ENCODE data around the gene FCMR. TPM values are rescaled to one million over a fixed set of nuclear protein-coding genes. Genes with fewer than 3 reads are reported as not detected.

Gene FCMR
- total and polyA plus RNA-seq, 2 donors (not counting 1 experiment from before 2014, with no cell fraction given) = 711 to 931 TPM

DNA sequence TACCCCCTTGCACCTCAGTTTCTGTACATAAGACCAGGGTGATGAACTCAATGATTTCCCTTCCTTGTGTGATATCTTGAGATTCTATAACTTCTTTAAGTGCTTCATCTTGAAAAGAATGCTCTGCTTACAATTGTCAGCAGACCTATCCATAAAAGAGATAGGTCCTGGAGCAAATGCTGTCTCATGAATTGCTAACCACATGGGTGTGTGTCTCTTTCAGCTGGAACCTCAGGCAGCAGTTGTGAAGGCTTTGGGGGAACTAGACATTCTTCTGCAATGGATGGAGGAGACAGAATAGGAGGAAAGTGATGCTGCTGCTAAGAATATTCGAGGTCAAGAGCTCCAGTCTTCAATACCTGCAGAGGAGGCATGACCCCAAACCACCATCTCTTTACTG lies 53.5 kb downstream of the FCMR start:
- Histone ChIP-seq H3K79me2 (ENCODE audit: control insufficient read depth, insufficient read depth, low read length) (no peaks in the 10 kb centered on the region), H3K4me3 (ENCODE audit: control extremely low read depth in 1 of 5, extremely low read depth in 1 of 5, insufficient read depth in 1 of 5, low read depth in 2 of 5, low read length in 4 of 5) (no peak overlapping the region), H3K27me3 (replicated peaks in 1 of 4; ENCODE audit: control extremely low read depth in 1 of 4, control insufficient read depth in 3 of 4, insufficient read depth in 4 of 4, low read length in 3 of 4) (no peaks in the 10 kb centered on the region), H3K4me2 (replicated peaks; ENCODE audit: low read depth, low read length, poor library complexity, severe bottlenecking) (no peak overlapping the region), H3K27ac (ENCODE audit: low read length in 2 of 2) (no peak overlapping the region), H2AFZ (ENCODE audit: insufficient read depth, low read depth, low read length, poor library complexity, severe bottlenecking) (no peak overlapping the region), H3K36me3 (replicated peaks in 1 of 2; ENCODE audit: control extremely low read depth in 1 of 2, control insufficient read depth in 1 of 2, extremely low read depth in 1 of 2, insufficient read depth in 2 of 2, low read length in 1 of 2) (no peaks in the 10 kb centered on the region), H3K9ac (ENCODE audit: low read length) (no peak overlapping the region), H4K20me1 (ENCODE audit: control insufficient read depth, insufficient read depth, low read length, poor library complexity, severe bottlenecking) (no peaks in the 10 kb centered on the region), H3K9me3 (ENCODE audit: control extremely low read depth in 1 of 3, control insufficient read depth in 2 of 3, insufficient read depth in 1 of 3, low read length in 2 of 3) (no peaks in the 10 kb centered on the region), H3K4me1 (ENCODE audit: control insufficient read depth in 2 of 2, insufficient read depth in 2 of 2, low read length in 2 of 2) (no peaks in the 10 kb centered on the region)
- DNase-seq (no peak), ATAC-seq (ENCODE audit: low read depth) (no peak)
- ChIA-PET POLR2A (no interaction called here), CTCF (interaction anchor here (1.1 to 2.8 kb wide), 5 partner anchors 11 to 67 kb away, joined by 3 to 12 read pairs (median 8); no protein-coding TSS in a partner anchor)
- no peak for TF ChIP-seq EZH2 (IDR thresholded peaks at IDR 0.05; ENCODE audit: borderline replicate concordance, insufficient read depth, low read depth, low read length, poor library complexity, severe bottlenecking)
- TF ChIP-seq, protein P1, sequence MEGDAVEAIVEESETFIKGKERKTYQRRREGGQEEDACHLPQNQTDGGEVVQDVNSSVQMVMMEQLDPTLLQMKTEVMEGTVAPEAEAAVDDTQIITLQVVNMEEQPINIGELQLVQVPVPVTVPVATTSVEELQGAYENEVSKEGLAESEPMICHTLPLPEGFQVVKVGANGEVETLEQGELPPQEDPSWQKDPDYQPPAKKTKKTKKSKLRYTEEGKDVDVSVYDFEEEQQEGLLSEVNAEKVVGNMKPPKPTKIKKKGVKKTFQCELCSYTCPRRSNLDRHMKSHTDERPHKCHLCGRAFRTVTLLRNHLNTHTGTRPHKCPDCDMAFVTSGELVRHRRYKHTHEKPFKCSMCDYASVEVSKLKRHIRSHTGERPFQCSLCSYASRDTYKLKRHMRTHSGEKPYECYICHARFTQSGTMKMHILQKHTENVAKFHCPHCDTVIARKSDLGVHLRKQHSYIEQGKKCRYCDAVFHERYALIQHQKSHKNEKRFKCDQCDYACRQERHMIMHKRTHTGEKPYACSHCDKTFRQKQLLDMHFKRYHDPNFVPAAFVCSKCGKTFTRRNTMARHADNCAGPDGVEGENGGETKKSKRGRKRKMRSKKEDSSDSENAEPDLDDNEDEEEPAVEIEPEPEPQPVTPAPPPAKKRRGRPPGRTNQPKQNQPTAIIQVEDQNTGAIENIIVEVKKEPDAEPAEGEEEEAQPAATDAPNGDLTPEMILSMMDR (IDR thresholded peaks at IDR 0.05) = no peak
- Mint-ChIP-seq H3K4me3 (no peak overlapping the region), H3K27ac (no peak overlapping the region), H3K4me1 (peaks cover 7% of the 10 kb centered on the region), H3K27me3 (peaks cover 3% of the 10 kb centered on the region), H3K9me3 (ENCODE audit: insufficient read depth) (no peaks in the 10 kb centered on the region)
- intact Hi-C loops (cut with micrococcal nuclease) = no loop called here
- no CpG with 5 or more reads among the region's 1 CpG for WGBS (ENCODE audit: insufficient coverage)

DNA sequence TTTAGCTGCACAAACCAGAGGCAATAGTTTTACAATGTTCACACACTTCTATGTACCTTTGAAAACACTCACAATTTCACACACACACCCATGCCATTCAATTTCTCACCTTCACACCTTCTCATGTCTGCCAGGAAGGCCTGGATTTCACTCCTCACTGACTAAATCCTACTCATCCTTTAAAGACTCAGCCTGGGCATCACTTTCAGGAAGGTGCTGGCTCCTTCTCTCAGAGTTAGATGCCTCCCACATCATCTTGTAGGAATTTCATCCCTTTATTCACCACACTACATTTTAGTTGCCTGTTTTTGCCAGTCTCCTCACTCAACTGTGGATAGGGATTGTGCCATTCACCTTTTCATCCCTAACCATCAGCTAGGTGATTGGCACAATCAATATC lies 54.0 kb downstream of the FCMR start:
- ATAC-seq (ENCODE audit: low read depth) (no peak), DNase-seq (no peak)
- ChIA-PET POLR2A (no interaction called here), CTCF (interaction anchor here (0.6 to 2.8 kb wide), 10 partner anchors 10 to 114 kb away, joined by 3 to 12 read pairs (median 4); no protein-coding TSS in a partner anchor)
- Histone ChIP-seq H3K27me3 (replicated peaks in 1 of 4; ENCODE audit: control extremely low read depth in 1 of 4, control insufficient read depth in 3 of 4, insufficient read depth in 4 of 4, low read length in 3 of 4) (no peaks in the 10 kb centered on the region), H3K27ac (ENCODE audit: low read length in 2 of 2) (no peak overlapping the region), H3K4me3 (ENCODE audit: control extremely low read depth in 1 of 5, extremely low read depth in 1 of 5, insufficient read depth in 1 of 5, low read depth in 2 of 5, low read length in 4 of 5) (no peak overlapping the region), H3K9ac (ENCODE audit: low read length) (no peak overlapping the region), H3K9me3 (ENCODE audit: control extremely low read depth in 1 of 3, control insufficient read depth in 2 of 3, insufficient read depth in 1 of 3, low read length in 2 of 3) (no peaks in the 10 kb centered on the region), H2AFZ (ENCODE audit: insufficient read depth, low read depth, low read length, poor library complexity, severe bottlenecking) (no peak overlapping the region), H3K79me2 (ENCODE audit: control insufficient read depth, insufficient read depth, low read length) (no peaks in the 10 kb centered on the region), H4K20me1 (ENCODE audit: control insufficient read depth, insufficient read depth, low read length, poor library complexity, severe bottlenecking) (no peaks in the 10 kb centered on the region), H3K4me2 (replicated peaks; ENCODE audit: low read depth, low read length, poor library complexity, severe bottlenecking) (no peak overlapping the region), H3K4me1 (ENCODE audit: control insufficient read depth in 2 of 2, insufficient read depth in 2 of 2, low read length in 2 of 2) (no peaks in the 10 kb centered on the region), H3K36me3 (replicated peaks in 1 of 2; ENCODE audit: control extremely low read depth in 1 of 2, control insufficient read depth in 1 of 2, extremely low read depth in 1 of 2, insufficient read depth in 2 of 2, low read length in 1 of 2) (no peaks in the 10 kb centered on the region)
- peaks cover 7% of the 10 kb centered on the region for H3K4me1 Mint-ChIP-seq
- no peak overlapping the region for H3K4me3 Mint-ChIP-seq
- intact Hi-C loops (cut with micrococcal nuclease) = no loop called here
- H3K9me3 Mint-ChIP-seq (ENCODE audit: insufficient read depth) = no peaks in the 10 kb centered on the region
- peaks cover 4% of the 10 kb centered on the region for H3K27me3 Mint-ChIP-seq
- H3K27ac Mint-ChIP-seq = no peak overlapping the region
- TF ChIP-seq, protein P1 (IDR thresholded peaks at IDR 0.05) = no peak
- TF ChIP-seq EZH2 (IDR thresholded peaks at IDR 0.05; ENCODE audit: borderline replicate concordance, insufficient read depth, low read depth, low read length, poor library complexity, severe bottlenecking) = no peak

All from B cell (primary cell).